ENCODE measurements around the gene CNTN6. TPM values are rescaled to one million over a fixed set of nuclear protein-coding genes. Genes with fewer than 3 reads are reported as not detected.

The CNTN6 gene
- total RNA-seq, 1 experiment from 2014 or later = not detected

DNA sequence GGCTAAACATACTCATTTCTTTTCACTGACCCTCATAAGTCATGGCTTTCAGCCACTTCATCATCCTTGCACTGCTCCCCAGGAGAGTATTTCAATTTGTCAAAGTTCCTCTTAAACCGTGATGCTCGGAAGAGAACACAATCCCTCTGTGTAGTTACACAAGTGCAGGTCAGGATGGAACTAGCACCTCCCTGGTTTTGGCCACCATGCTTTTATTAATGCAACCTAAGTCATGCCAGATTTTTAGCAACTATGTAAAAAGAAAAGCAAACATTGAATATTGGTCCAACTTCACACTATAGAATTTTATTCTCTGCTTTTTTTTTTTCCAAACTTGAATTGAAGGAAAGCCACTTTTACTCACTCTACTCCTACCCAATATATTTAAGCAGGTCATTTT is 45.2 kb downstream of the CNTN6 start:
- no peaks in the 10 kb centered on the region for H3K79me1 ChIP-seq (ENCODE audit: insufficient read depth, low read depth, low read length, poor library complexity, severe bottlenecking)
- Mint-ChIP-seq H3K4me1 (no peaks in the 10 kb centered on the region), H3K36me3 (ENCODE audit: insufficient read depth in 1 of 3, low read depth in 3 of 3) (no peaks in the 10 kb centered on the region), H3K27ac (no peak overlapping the region), H3K4me3 (no peak overlapping the region), H3K9me3 (no peaks in the 10 kb centered on the region), H3K27me3 (ENCODE audit: low read depth) (no peaks in the 10 kb centered on the region)
- no peak overlapping the region for H3K56ac ChIP-seq (ENCODE audit: insufficient read length, low read depth, low read length)
- H3K23me2 ChIP-seq (ENCODE audit: insufficient read length, low read depth, low read length, poor library complexity, severe bottlenecking) = no peaks in the 10 kb centered on the region
- TF ChIP-seq, protein P1, sequence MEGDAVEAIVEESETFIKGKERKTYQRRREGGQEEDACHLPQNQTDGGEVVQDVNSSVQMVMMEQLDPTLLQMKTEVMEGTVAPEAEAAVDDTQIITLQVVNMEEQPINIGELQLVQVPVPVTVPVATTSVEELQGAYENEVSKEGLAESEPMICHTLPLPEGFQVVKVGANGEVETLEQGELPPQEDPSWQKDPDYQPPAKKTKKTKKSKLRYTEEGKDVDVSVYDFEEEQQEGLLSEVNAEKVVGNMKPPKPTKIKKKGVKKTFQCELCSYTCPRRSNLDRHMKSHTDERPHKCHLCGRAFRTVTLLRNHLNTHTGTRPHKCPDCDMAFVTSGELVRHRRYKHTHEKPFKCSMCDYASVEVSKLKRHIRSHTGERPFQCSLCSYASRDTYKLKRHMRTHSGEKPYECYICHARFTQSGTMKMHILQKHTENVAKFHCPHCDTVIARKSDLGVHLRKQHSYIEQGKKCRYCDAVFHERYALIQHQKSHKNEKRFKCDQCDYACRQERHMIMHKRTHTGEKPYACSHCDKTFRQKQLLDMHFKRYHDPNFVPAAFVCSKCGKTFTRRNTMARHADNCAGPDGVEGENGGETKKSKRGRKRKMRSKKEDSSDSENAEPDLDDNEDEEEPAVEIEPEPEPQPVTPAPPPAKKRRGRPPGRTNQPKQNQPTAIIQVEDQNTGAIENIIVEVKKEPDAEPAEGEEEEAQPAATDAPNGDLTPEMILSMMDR (conservative IDR thresholded peaks at IDR 0.05) = no peak
- no peak overlapping the region for H2AK5ac ChIP-seq (ENCODE audit: insufficient read length, low read length)
- H3K4me2 ChIP-seq (ENCODE audit: insufficient read depth, insufficient read length, low read length) = no peak overlapping the region
- H3K9me3 ChIP-seq (ENCODE audit: control insufficient read depth, low read depth, low read length) = no peaks in the 10 kb centered on the region
- no peak overlapping the region for H3T11ph ChIP-seq (ENCODE audit: low read length)
- H4K8ac ChIP-seq (replicated peaks; ENCODE audit: insufficient read length, low read depth, low read length) = no peak overlapping the region
- DNase-seq = no peak
- H3K23ac ChIP-seq (ENCODE audit: insufficient read length, low read depth, low read length) = no peak overlapping the region
- no peak overlapping the region for H4K5ac ChIP-seq (ENCODE audit: insufficient read length, low read depth, low read length)
- WGBS (ENCODE audit: extremely low coverage, insufficient read length, low lambda C conversion rate) = no CpG with 5 or more reads among the region's 2 CpGs
- H2BK20ac ChIP-seq (ENCODE audit: low read depth, low read length, poor library complexity, severe bottlenecking) = no peak overlapping the region
- H3K27me3 ChIP-seq (ENCODE audit: insufficient read depth, low read length) = no peaks in the 10 kb centered on the region
- no peak overlapping the region for H4K91ac ChIP-seq (ENCODE audit: insufficient read length, low read depth, low read length)
- H3K18ac ChIP-seq (ENCODE audit: insufficient read length, low read depth, low read length) = no peak overlapping the region
- no peaks in the 10 kb centered on the region for H3K79me2 ChIP-seq (ENCODE audit: insufficient read depth, low read length)
- no peak overlapping the region for H3K9ac ChIP-seq (ENCODE audit: extremely low read depth, insufficient read length, low read length)
- no peak overlapping the region for H2AFZ ChIP-seq (ENCODE audit: low read length)
- H4K20me1 ChIP-seq (ENCODE audit: control insufficient read depth, insufficient read depth, insufficient read length) = no peaks in the 10 kb centered on the region
- no peak overlapping the region for H2BK12ac ChIP-seq (ENCODE audit: insufficient read length, low read depth, low read length)
- H2BK5ac ChIP-seq (ENCODE audit: insufficient read length, low read length) = no peak overlapping the region
- H3K4ac ChIP-seq (ENCODE audit: low read depth, low read length) = no peak overlapping the region
- H2BK15ac ChIP-seq (ENCODE audit: low read depth, low read length) = no peak overlapping the region
- H3K4me1 ChIP-seq (ENCODE audit: insufficient read depth, low read length) = no peaks in the 10 kb centered on the region
- no peak overlapping the region for H2BK120ac ChIP-seq (ENCODE audit: low read depth, low read length, poor library complexity, severe bottlenecking)
- H3K14ac ChIP-seq (ENCODE audit: insufficient read depth, low read length) = no peak overlapping the region
- H3K27ac ChIP-seq (ENCODE audit: insufficient read length, low read depth, low read length) = no peak overlapping the region
